Peyer's patch (tissue), 4 donors: ENCODE results near the gene ROBO2. TPM values are rescaled to one million over a fixed set of nuclear protein-coding genes. Genes with fewer than 3 reads are reported as not detected.

Experiments
- DNase-seq, 3 donors: peaks; one replicate each; pipeline ENCODE4 v3.0.0-alpha.2; 2017 to 2019
- H3K27ac ChIP-seq, 4 donors: fragments of 200-600 bp; sonication (generic); one replicate each; pipeline ENCODE4 v1.5.1; 2016 to 2019
- H3K27me3 ChIP-seq, 2 donors: fragments of 200-600 bp; sonication (generic); one replicate each; pipeline ENCODE4 v1.5.1; 2019
- H3K36me3 ChIP-seq, 3 donors: fragments of 200-600 bp; sonication (generic); one replicate each; pipeline ENCODE4 v1.5.1; 2016 to 2019
- H3K4me1 ChIP-seq, 4 donors: fragments of 200-600 bp; sonication (generic); one replicate each; pipeline ENCODE4 v1.5.1; 2016 to 2019
- H3K4me3 ChIP-seq, 4 donors: fragments of 200-600 bp; sonication (generic); 1 replicate in 3 of 4; 2 replicates in 1 of 4; pipeline ENCODE4 v1.5.1; 2016 to 2019; ENCODE audit warnings: mild to moderate bottlenecking in 1 of 4
- H3K9me3 ChIP-seq, 4 donors: fragments of 200-600 bp; sonication (generic); one replicate each; pipeline ENCODE4 v1.5.1; 2016 to 2019; ENCODE audit warnings: mild to moderate bottlenecking in 1 of 4
- POLR2A ChIP-seq, 2 donors: fragments of 450-650 bp; IDR thresholded peaks; one replicate each; pipeline ENCODE4 v1.5.1; 2017; ENCODE audit warnings: antibody characterized with exemption in 2 of 2, mild to moderate bottlenecking in 2 of 2, moderate library complexity in 2 of 2
- total RNA-seq, 4 donors: library from RNA; depleted of rRNA; stranded (reverse); fragments of >200 nt; gene quantifications; one replicate each; pipeline ENCODE4 v1.1.0, GENCODE V29; 2016
- TF ChIP-seq, protein P1 (sequence below), 6 experiments: fragments of 450-650 bp in 4 of 6; fragments of 200-600 bp in 2 of 6; sonication (generic) in 1 of 6; IDR thresholded peaks; one replicate each; pipeline ENCODE4 v1.5.1; 2017 to 2019; ENCODE audit warnings: antibody characterized with exemption in 6 of 6, mild to moderate bottlenecking in 3 of 6, moderate library complexity in 1 of 6

Gene ROBO2
- total RNA-seq, 4 donors from 2014 or later: 1.1 to 5.4 (median 3.4) TPM

DNA sequence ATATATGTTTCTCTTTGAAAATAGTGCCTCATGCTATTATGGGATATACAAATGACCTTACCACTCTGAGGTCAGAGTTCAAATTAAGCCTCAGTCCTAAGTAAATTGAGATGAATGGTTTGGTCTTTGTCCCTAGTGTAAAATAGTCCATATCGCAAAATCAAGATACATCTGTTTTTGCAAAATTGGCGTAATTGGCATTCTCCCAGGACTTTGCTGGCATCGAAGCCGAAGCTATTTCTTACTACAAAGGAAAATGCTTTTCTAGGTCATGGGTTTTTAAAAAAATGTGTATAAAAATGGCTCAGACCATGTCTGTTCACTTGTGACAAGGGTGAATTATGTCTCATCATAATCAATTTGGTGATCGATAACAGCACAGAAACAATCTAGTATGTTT lies 25.9 kb downstream of the ROBO2 start:
- DNase-seq: no peak
- Histone ChIP-seq H3K4me3 (no peak overlapping the region), H3K4me1 (no peaks in the 10 kb centered on the region), H3K36me3 (no peaks in the 10 kb centered on the region), H3K9me3 (no peaks in the 10 kb centered on the region), H3K27ac (no peak overlapping the region), H3K27me3 (no peaks in the 10 kb centered on the region)
- TF ChIP-seq, protein P1, sequence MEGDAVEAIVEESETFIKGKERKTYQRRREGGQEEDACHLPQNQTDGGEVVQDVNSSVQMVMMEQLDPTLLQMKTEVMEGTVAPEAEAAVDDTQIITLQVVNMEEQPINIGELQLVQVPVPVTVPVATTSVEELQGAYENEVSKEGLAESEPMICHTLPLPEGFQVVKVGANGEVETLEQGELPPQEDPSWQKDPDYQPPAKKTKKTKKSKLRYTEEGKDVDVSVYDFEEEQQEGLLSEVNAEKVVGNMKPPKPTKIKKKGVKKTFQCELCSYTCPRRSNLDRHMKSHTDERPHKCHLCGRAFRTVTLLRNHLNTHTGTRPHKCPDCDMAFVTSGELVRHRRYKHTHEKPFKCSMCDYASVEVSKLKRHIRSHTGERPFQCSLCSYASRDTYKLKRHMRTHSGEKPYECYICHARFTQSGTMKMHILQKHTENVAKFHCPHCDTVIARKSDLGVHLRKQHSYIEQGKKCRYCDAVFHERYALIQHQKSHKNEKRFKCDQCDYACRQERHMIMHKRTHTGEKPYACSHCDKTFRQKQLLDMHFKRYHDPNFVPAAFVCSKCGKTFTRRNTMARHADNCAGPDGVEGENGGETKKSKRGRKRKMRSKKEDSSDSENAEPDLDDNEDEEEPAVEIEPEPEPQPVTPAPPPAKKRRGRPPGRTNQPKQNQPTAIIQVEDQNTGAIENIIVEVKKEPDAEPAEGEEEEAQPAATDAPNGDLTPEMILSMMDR (IDR thresholded peaks at IDR 0.05): no peak
- no peak for TF ChIP-seq POLR2A (IDR thresholded peaks at IDR 0.05)

- no peaks in the 10 kb centered on the region for H3K9me3 ChIP-seq
- TF ChIP-seq POLR2A (IDR thresholded peaks at IDR 0.05): no peak
- TF ChIP-seq, protein P1 (IDR thresholded peaks at IDR 0.05): no peak
- H3K4me3 ChIP-seq: no peak overlapping the region
- no peaks in the 10 kb centered on the region for H3K36me3 ChIP-seq
- no peaks in the 10 kb centered on the region for H3K4me1 ChIP-seq
- no peaks in the 10 kb centered on the region for H3K27me3 ChIP-seq
- H3K27ac ChIP-seq: no peak overlapping the region
- no peak for DNase-seq
Measured at GRCh38 chr3:77066829-77067228, 26.9 kb downstream of the ROBO2 start.

- DNase-seq: no peak
- no peaks in the 10 kb centered on the region for H3K9me3 ChIP-seq
- H3K36me3 ChIP-seq: no peaks in the 10 kb centered on the region
- TF ChIP-seq, protein P1 (IDR thresholded peaks at IDR 0.05): no peak
- no peak for TF ChIP-seq POLR2A (IDR thresholded peaks at IDR 0.05)
- no peaks in the 10 kb centered on the region for H3K4me1 ChIP-seq
- no peak overlapping the region for H3K4me3 ChIP-seq
- H3K27ac ChIP-seq: no peak overlapping the region
- no peaks in the 10 kb centered on the region for H3K27me3 ChIP-seq
Measured at GRCh38 chr3:77068808-77069207, 28.9 kb downstream of the ROBO2 start.

- TF ChIP-seq, protein P1 (IDR thresholded peaks at IDR 0.05): no peak
- no peak for TF ChIP-seq POLR2A (IDR thresholded peaks at IDR 0.05)
- Histone ChIP-seq H3K9me3 (no peaks in the 10 kb centered on the region), H3K36me3 (no peaks in the 10 kb centered on the region), H3K27me3 (no peaks in the 10 kb centered on the region), H3K4me1 (no peaks in the 10 kb centered on the region), H3K27ac (no peak overlapping the region), H3K4me3 (no peak overlapping the region)
- DNase-seq: no peak
Measured at GRCh38 chr3:77071364-77071763, 31.5 kb downstream of the ROBO2 start.

- Histone ChIP-seq H3K9me3 (no peaks in the 10 kb centered on the region), H3K36me3 (no peaks in the 10 kb centered on the region), H3K27me3 (no peaks in the 10 kb centered on the region), H3K27ac (no peak overlapping the region), H3K4me3 (no peak overlapping the region), H3K4me1 (no peaks in the 10 kb centered on the region)
- no peak for TF ChIP-seq POLR2A (IDR thresholded peaks at IDR 0.05)
- TF ChIP-seq, protein P1 (IDR thresholded peaks at IDR 0.05): no peak
- DNase-seq: no peak
Measured at GRCh38 chr3:77071809-77072208, 31.9 kb downstream of the ROBO2 start.

- no peaks in the 10 kb centered on the region for H3K27me3 ChIP-seq
- no peaks in the 10 kb centered on the region for H3K36me3 ChIP-seq
- no peak overlapping the region for H3K27ac ChIP-seq
- TF ChIP-seq, protein P1 (IDR thresholded peaks at IDR 0.05): no peak
- no peak for TF ChIP-seq POLR2A (IDR thresholded peaks at IDR 0.05)
- no peaks in the 10 kb centered on the region for H3K4me1 ChIP-seq
- DNase-seq: no peak
- H3K4me3 ChIP-seq: no peak overlapping the region
- H3K9me3 ChIP-seq: no peaks in the 10 kb centered on the region
Measured at GRCh38 chr3:77072232-77072631, 32.3 kb downstream of the ROBO2 start.
